Measurements from ENCODE around the gene CAMK1G. TPM values are rescaled to one million over a fixed set of nuclear protein-coding genes. Genes with fewer than 3 reads are reported as not detected.

The CAMK1G gene
- total RNA-seq, 1 experiment from 2014 or later, result not detected

DNA sequence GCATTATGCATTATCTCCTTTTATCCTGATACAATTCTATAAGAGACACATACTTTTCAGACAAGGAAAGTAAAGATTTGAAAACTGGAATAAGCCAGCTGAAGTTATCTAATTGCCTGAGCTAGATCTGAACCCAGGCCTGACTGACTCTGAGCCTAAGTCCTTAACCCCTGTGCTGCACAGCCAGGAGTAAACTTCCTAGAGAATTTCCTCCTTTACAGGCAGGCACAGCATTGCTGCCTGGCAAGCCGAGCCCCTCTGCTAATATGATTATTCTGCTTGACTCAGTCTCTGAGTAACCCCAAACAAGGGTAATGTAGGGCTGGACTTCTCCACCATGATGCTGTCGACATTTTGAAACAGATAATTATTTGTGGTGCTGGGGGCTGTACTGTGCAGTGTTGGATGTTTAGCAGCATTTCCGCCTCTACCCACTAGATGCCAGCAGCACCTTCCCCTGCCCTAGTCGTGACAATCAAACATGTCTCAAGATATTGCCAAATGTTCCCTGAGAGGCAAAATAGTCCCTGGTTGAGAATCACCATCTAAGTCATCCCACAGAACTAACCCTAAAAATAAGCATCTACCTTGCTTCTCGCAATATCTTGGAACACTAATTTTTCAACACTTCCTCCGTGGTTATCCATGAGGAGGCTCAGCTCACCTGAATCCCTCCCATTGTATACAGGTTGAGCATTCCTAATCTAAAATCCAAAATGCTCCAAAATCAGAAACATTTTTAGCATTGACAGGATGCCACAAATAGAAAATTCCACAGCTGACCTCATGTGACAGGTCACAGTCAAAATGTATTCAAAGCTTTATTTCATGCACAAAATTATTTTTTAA is 18.5 kb downstream of the CAMK1G start:
- TF ChIP-seq SP1 (IDR thresholded peaks at IDR 0.05; ENCODE audit: low read depth) (no peak), SRF (IDR thresholded peaks at IDR 0.05; ENCODE audit: low read depth) (0 out of 2 replicates have a peak, but pooled peaks have one; percentile 29), ZFX (IDR thresholded peaks at IDR 0.05) (no peak), YY1 (IDR thresholded peaks at IDR 0.05; ENCODE audit: extremely low read depth, insufficient replicate concordance, low read depth, low read length) (peak; percentile 37), POLR2AphosphoS5 (IDR thresholded peaks at IDR 0.05; ENCODE audit: low read depth, low read length) (no peak), EGR1 (IDR thresholded peaks at IDR 0.05; ENCODE audit: low read depth) (no peak), ZNF274 (IDR thresholded peaks at IDR 0.05; ENCODE audit: low read depth, low read length) (no peak), RAD21 (IDR thresholded peaks at IDR 0.05; ENCODE audit: low read depth) (peak; percentile 94), FOSL1 (IDR thresholded peaks at IDR 0.05; ENCODE audit: low read depth) (no peak), EZH2 (IDR thresholded peaks at IDR 0.05) (no peak), ATF3 (IDR thresholded peaks at IDR 0.05) (no peak), CEBPB (IDR thresholded peaks at IDR 0.05; ENCODE audit: low read depth) (peak; percentile 32; the same call in 1 of the 2 replicates), MAX (IDR thresholded peaks at IDR 0.05) (no peak), CBX3 (IDR thresholded peaks at IDR 0.05; ENCODE audit: low read depth) (no peak), SIN3A (IDR thresholded peaks at IDR 0.05; ENCODE audit: low read depth) (no peak)
- TF ChIP-seq, protein P1, sequence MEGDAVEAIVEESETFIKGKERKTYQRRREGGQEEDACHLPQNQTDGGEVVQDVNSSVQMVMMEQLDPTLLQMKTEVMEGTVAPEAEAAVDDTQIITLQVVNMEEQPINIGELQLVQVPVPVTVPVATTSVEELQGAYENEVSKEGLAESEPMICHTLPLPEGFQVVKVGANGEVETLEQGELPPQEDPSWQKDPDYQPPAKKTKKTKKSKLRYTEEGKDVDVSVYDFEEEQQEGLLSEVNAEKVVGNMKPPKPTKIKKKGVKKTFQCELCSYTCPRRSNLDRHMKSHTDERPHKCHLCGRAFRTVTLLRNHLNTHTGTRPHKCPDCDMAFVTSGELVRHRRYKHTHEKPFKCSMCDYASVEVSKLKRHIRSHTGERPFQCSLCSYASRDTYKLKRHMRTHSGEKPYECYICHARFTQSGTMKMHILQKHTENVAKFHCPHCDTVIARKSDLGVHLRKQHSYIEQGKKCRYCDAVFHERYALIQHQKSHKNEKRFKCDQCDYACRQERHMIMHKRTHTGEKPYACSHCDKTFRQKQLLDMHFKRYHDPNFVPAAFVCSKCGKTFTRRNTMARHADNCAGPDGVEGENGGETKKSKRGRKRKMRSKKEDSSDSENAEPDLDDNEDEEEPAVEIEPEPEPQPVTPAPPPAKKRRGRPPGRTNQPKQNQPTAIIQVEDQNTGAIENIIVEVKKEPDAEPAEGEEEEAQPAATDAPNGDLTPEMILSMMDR (IDR thresholded peaks at IDR 0.05 in 2 of 3, conservative IDR thresholded peaks at IDR 0.05 in 1 of 3; ENCODE audit: borderline replicate concordance in 1 of 3, insufficient read depth in 1 of 3, low read depth in 2 of 3, low read length in 2 of 3), result peak; percentile 79 to 93 (median 83)
- TF ChIP-seq, protein P2, sequence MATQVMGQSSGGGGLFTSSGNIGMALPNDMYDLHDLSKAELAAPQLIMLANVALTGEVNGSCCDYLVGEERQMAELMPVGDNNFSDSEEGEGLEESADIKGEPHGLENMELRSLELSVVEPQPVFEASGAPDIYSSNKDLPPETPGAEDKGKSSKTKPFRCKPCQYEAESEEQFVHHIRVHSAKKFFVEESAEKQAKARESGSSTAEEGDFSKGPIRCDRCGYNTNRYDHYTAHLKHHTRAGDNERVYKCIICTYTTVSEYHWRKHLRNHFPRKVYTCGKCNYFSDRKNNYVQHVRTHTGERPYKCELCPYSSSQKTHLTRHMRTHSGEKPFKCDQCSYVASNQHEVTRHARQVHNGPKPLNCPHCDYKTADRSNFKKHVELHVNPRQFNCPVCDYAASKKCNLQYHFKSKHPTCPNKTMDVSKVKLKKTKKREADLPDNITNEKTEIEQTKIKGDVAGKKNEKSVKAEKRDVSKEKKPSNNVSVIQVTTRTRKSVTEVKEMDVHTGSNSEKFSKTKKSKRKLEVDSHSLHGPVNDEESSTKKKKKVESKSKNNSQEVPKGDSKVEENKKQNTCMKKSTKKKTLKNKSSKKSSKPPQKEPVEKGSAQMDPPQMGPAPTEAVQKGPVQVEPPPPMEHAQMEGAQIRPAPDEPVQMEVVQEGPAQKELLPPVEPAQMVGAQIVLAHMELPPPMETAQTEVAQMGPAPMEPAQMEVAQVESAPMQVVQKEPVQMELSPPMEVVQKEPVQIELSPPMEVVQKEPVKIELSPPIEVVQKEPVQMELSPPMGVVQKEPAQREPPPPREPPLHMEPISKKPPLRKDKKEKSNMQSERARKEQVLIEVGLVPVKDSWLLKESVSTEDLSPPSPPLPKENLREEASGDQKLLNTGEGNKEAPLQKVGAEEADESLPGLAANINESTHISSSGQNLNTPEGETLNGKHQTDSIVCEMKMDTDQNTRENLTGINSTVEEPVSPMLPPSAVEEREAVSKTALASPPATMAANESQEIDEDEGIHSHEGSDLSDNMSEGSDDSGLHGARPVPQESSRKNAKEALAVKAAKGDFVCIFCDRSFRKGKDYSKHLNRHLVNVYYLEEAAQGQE (IDR thresholded peaks at IDR 0.05; ENCODE audit: low read depth), result no peak
- RAD21 ChIA-PET (ENCODE audit: low non-redundant PET in 1 of 2, low total read pairs in 2 of 2, uncharacterized antibody in 2 of 2, unreplicated experiment in 2 of 2), result no interaction called here
- peak; percentile 100 for ATAC-seq

More for the DNA sequence above, 18.5 kb downstream of the CAMK1G start:
- intact Hi-C loops (cut with micrococcal nuclease), result loop anchor here (1.0 kb wide), 4 partner anchors 25 to 145 kb away; no protein-coding TSS in a partner anchor
- CTCF ChIA-PET, result interaction anchor here (1.1 to 1.7 kb wide), 4 partner anchors 12 to 221 kb away, joined by 3 to 4 read pairs (median 4); no protein-coding TSS in a partner anchor
- Histone ChIP-seq H3K27me3 (ENCODE audit: insufficient read depth, low read length) (no peaks in the 10 kb centered on the region), H3K79me2 (ENCODE audit: insufficient read depth, low read length) (no peaks in the 10 kb centered on the region), H3K36me3 (ENCODE audit: control insufficient read depth in 1 of 2, insufficient read depth in 2 of 2, low read length in 2 of 2) (no peaks in the 10 kb centered on the region), H3K9ac (ENCODE audit: low read length) (no peak overlapping the region), H3K4me3 (replicated peaks in 1 of 2; ENCODE audit: low read depth in 1 of 2, low read length in 2 of 2) (no peak overlapping the region), H4K20me1 (ENCODE audit: insufficient read depth) (no peaks in the 10 kb centered on the region), H3K4me2 (ENCODE audit: low read length) (peak overlapping the region; percentile 43), H3K27ac (ENCODE audit: low read depth, low read length) (no peak overlapping the region), H3K9me2 (ENCODE audit: insufficient read depth) (no peaks in the 10 kb centered on the region), H3K9me3 (ENCODE audit: control insufficient read depth in 1 of 2, insufficient read depth in 1 of 2, low read depth in 1 of 2, low read length in 2 of 2) (no peaks in the 10 kb centered on the region), H3K4me1 (ENCODE audit: control insufficient read depth in 1 of 2, insufficient read depth in 2 of 2, low read length in 2 of 2) (0 out of 4 replicates have a peak, but pooled peaks cover 0 to 6% of the 10 kb centered on the region in 2 experiments), H2AFZ (ENCODE audit: low read depth, low read length, poor library complexity, severe bottlenecking) (peak overlapping the region; percentile 55)
- DNase-seq (ENCODE audit: low read depth, low spot score), result peak; percentile 52
- no TSS peak for BruUV-seq (replicated peaks)
- POLR2A ChIA-PET, result no interaction called here
